Nephron (organoid): ENCODE results near the gene PHC3.
"Not testable (repeated sequence)": the region's sequence is repeated elsewhere in the genome, so short reads cannot be mapped to it uniquely, and the experiment has no call there.

Experiments used
- H3K27ac Mint-ChIP-seq, 3 experiments: 2 replicates each; pipeline ENCODE4 v1.8.0; 2020; ENCODE audit warnings: mixed read lengths in 3 of 3, mild to moderate bottlenecking in 2 of 3, moderate library complexity in 1 of 3
- H3K27me3 Mint-ChIP-seq: 2 replicates; pipeline ENCODE4 v1.8.0; 2021; ENCODE audit warnings: low read depth, mild to moderate bottlenecking, moderate library complexity, mixed read lengths
- H3K36me3 Mint-ChIP-seq: 2 replicates; pipeline ENCODE4 v1.8.0; 2020; ENCODE audit warnings: low read depth, mixed read lengths
- H3K4me1 Mint-ChIP-seq: 2 replicates; pipeline ENCODE4 v1.8.0; 2020; ENCODE audit warnings: mixed read lengths
- H3K4me3 Mint-ChIP-seq, 3 experiments: 2 replicates each; pipeline ENCODE4 v1.8.0; 2020; ENCODE audit warnings: mild to moderate bottlenecking in 3 of 3, mixed read lengths in 3 of 3, moderate library complexity in 2 of 3
- H3K9me3 Mint-ChIP-seq: 2 replicates; pipeline ENCODE4 v1.8.0; 2020; ENCODE audit warnings: mixed read lengths
- TF ChIP-seq, protein P1 (sequence below), 3 experiments: fragments of 200-600 bp; sonication (generic); IDR thresholded peaks; one replicate each; pipeline ENCODE4 v1.5.0; 2021; ENCODE audit warnings: antibody characterized with exemption in 3 of 3; ENCODE audit not compliant: unreplicated experiment in 3 of 3

PHC3 gene

DNA sequence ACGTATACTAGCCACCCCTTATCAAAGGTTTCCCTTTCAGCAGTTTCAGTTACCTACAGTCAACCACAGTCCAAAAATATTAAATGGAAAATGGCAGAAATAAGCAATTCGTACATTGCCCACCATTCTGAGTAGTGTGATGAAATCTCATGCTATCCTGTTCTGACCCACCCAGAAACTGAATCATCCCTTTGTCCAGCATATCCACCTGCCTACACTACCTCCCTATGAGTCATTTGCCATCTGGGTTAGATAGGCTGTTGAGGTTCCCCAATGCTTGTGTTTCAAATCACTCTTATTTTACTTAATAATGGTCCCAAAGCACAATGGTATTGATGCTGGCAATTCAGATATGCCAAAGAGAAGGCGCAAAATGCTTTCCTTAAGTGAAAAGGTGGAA, 15.3 kb upstream of the PHC3 start:
- no peaks in the 10 kb centered on the region for H3K36me3 Mint-ChIP-seq
- no peak overlapping the region for H3K27ac Mint-ChIP-seq
- H3K4me3 Mint-ChIP-seq: no peak overlapping the region
- TF ChIP-seq, protein P1, sequence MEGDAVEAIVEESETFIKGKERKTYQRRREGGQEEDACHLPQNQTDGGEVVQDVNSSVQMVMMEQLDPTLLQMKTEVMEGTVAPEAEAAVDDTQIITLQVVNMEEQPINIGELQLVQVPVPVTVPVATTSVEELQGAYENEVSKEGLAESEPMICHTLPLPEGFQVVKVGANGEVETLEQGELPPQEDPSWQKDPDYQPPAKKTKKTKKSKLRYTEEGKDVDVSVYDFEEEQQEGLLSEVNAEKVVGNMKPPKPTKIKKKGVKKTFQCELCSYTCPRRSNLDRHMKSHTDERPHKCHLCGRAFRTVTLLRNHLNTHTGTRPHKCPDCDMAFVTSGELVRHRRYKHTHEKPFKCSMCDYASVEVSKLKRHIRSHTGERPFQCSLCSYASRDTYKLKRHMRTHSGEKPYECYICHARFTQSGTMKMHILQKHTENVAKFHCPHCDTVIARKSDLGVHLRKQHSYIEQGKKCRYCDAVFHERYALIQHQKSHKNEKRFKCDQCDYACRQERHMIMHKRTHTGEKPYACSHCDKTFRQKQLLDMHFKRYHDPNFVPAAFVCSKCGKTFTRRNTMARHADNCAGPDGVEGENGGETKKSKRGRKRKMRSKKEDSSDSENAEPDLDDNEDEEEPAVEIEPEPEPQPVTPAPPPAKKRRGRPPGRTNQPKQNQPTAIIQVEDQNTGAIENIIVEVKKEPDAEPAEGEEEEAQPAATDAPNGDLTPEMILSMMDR (IDR thresholded peaks at IDR 0.05; ENCODE audit: unreplicated experiment in 3 of 3): no peak
- no peaks in the 10 kb centered on the region for H3K4me1 Mint-ChIP-seq
- peaks cover 6% of the 10 kb centered on the region for H3K27me3 Mint-ChIP-seq
- no peaks in the 10 kb centered on the region for H3K9me3 Mint-ChIP-seq

DNA sequence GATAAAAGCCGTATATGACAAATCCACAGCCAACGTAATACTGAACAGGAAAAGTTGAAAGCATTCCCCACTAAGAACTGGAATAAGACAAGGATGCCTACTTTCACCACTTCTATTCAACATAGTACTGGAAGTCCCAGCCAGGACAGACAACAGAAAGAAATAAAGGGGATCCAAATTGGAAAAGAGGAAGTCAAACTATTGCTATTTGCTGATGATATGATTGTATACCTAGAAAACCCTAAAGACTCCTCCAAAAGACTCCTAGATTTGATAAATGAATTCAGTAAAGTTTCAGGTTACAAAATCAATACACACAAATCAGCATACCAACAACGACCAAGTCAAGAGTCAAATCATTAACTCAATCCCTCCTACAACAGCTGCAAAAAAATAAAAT, 14.2 kb upstream of the PHC3 start:
- H3K4me1 Mint-ChIP-seq, H3K36me3 Mint-ChIP-seq, H3K9me3 Mint-ChIP-seq, H3K27me3 Mint-ChIP-seq, H3K4me3 Mint-ChIP-seq: not testable (repeated sequence)
- peak overlapping the region in 2 of 3 experiments; percentile 20 to 92 for H3K27ac Mint-ChIP-seq

DNA sequence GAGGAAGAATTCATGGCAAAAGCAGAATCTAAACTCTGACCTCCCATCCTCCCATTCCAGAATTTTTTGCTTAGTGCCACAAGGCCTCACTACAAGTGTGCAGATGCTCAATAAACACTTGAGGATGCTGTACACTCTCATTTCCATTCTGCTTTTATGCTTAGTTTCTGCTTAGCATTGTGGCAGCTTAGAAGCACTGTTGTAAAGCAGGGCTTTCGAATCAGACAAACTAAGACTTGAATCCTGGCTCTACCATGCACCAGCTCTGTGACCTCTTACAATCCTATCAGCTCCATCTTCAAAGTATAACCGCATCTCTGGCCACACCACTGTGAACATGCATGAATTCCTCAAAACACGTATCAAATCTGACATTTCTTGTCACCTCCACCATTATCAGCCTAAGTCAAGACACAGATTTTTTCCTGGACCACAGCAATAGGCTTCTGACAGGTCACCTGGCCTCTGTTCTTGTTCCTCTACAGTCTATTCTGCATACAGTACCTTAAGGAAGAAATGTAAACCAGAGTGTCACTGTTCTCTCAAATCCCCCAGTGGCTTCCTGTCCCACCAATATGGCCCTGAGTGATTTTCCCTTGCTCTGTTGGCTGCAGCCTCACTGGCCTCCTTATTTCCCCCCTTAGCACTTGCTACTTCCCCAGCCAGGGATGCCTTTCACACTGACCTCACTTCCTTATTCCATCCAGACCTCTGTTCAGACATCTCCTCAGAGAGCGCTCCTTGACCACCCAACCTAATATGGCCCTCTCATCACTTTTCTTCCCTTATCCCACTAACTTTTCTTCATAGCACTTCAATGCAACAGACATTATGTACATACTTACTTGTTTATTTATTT, 8.1 kb upstream of the PHC3 start:
- TF ChIP-seq, protein P1 (IDR thresholded peaks at IDR 0.05; ENCODE audit: unreplicated experiment in 3 of 3): peak in 1 of 3 experiments; percentile 7
- no peak overlapping the region for H3K4me3 Mint-ChIP-seq
- H3K36me3 Mint-ChIP-seq: no peaks in the 10 kb centered on the region
- no peaks in the 10 kb centered on the region for H3K4me1 Mint-ChIP-seq
- no peak overlapping the region for H3K27ac Mint-ChIP-seq
- H3K27me3 Mint-ChIP-seq: no peaks in the 10 kb centered on the region
- no peaks in the 10 kb centered on the region for H3K9me3 Mint-ChIP-seq

DNA sequence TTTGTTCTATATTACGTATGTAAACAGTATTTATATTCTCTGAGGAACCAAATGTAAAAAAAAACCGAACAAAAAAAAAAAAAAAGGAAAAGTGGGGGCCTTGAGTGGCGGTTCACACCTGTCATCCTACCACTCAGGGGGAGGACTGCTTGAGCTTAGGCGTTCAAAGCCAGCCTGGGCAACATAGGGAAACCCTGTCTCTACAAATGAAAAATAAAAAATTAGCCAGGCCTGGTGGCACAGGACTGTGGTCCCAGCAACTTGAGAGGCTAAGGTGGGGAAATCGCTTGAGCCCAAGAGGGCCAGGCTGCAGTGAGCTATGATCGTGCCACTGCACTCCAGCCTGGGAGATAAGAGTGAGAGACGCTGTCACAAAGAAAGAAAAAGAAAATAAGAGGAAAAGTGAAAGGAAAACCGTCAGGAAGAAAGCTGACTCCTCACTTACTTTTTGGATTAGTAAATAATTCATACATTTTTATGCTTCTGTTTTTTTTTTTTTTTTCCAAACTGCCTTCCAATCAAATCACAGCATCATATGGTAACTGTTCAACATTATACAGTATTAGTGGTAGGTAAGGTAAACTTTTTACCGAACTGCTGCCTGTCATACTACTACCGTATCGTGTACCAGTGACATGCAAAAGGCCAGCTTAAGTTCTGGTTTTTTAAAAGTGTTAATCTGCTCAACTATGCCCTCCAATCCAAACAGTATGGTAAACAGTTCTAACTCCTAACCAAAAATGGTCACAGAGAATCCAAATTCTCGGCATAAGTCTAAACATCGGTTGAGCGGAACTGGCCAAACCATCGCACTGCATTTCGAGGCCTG, 1.2 kb downstream of the PHC3 start:
- H3K4me3 Mint-ChIP-seq: peak overlapping the region; percentile 98 to 100 (median 100)
- peaks cover 27% of the 10 kb centered on the region for H3K36me3 Mint-ChIP-seq
- no peaks in the 10 kb centered on the region for H3K9me3 Mint-ChIP-seq
- TF ChIP-seq, protein P1 (IDR thresholded peaks at IDR 0.05; ENCODE audit: unreplicated experiment in 3 of 3): no peak
- peaks cover 22% of the 10 kb centered on the region for H3K4me1 Mint-ChIP-seq
- peak overlapping the region; percentile 92 to 99 (median 98) for H3K27ac Mint-ChIP-seq
- H3K27me3 Mint-ChIP-seq: no peaks in the 10 kb centered on the region

DNA sequence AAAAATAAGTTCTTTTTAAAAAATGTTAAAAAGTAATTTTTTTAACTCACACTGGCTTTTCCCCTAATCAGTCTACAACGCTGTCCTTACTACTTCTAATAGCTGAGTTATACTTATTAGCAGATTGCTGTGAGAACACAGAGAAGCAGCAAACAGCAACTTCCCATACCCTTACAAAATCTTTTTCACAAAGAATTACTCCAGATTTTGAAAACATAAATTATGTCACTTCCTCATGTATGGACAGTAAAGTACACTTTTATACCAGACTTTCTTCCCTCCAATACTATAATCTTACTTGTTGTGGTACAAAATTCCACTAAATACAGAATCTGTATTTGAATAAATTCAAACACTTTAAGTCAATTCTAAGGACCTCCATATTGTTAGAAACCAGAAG, 2.1 kb downstream of the PHC3 start:
- Mint-ChIP-seq H3K27ac (peak overlapping the region; percentile 92 to 99 (median 98)), H3K9me3 (no peaks in the 10 kb centered on the region), H3K36me3 (peaks cover 34% of the 10 kb centered on the region), H3K4me1 (peaks cover 22% of the 10 kb centered on the region), H3K4me3 (peak overlapping the region; percentile 98 to 100 (median 100)), H3K27me3 (no peaks in the 10 kb centered on the region)
- TF ChIP-seq, protein P1 (IDR thresholded peaks at IDR 0.05; ENCODE audit: unreplicated experiment in 3 of 3): no peak

DNA sequence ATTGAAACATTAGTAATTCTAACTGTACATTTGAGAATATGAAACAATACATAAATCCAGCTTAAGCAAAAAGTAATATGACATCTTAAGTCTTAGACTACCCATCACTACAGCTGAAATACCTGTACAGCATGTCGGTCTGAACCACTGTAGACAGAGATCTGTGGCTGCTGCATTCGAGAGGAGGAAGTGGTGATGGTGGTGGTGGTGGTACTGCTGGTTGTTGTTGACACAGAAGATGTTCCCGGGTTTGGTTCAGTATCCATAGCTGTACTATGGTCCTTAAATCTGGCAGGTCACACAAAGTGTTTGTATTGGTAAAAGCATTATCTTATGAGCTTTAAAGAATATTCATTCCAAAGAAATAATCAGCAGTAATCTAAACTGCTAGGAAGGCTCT, 2.9 kb downstream of the PHC3 start:
- Mint-ChIP-seq H3K36me3 (peaks cover 37% of the 10 kb centered on the region), H3K27ac (peak overlapping the region in 2 of 3 experiments; percentile 31 to 71), H3K9me3 (no peaks in the 10 kb centered on the region), H3K4me3 (peak overlapping the region; percentile 43 to 70 (median 69)), H3K4me1 (peaks cover 22% of the 10 kb centered on the region), H3K27me3 (no peaks in the 10 kb centered on the region)
- TF ChIP-seq, protein P1 (IDR thresholded peaks at IDR 0.05; ENCODE audit: unreplicated experiment in 3 of 3): no peak
